Stimulated activated CD8-positive, alpha-beta memory T cell treated with anti-CD3 and anti-CD28 coated beads, Interleukin-12 subunit alpha, Interleukin-12 subunit beta, amount 100 ng/mL, for 24 hours (primary cell): ENCODE measurements around the gene BMP2K.

Experiments
- DNase-seq: peaks from one replicate; pipeline ENCODE4 v3.0.0-alpha.2; 2020; ENCODE audit errors: extremely low read depth

Gene BMP2K

GRCh38 chr4:78937837-78938236, 161.7 kb downstream of the BMP2K start:
- DNase-seq: no peak

GRCh38 chr4:78938474-78938867, 162.3 kb downstream of the BMP2K start:
- no peak for DNase-seq

GRCh38 chr4:78938868-78939666, 162.9 kb downstream of the BMP2K start, which contains the start of gene PAQR3:
TSS of gene PAQR3 (minus strand) at chr4:78939438. CDS start at chr4:78939224, 214 bp downstream.
- peak; percentile 61 for DNase-seq

- no peak for DNase-seq
These were observed 163.5 kb downstream of the BMP2K start for GRCh38 chr4:78939667-78940008.

GRCh38 chr4:78940752-78941151, 164.6 kb downstream of the BMP2K start:
- DNase-seq: no peak

- no peak for DNase-seq
These were observed 168.2 kb downstream of the BMP2K start for GRCh38 chr4:78944381-78944780.

GRCh38 chr4:78945651-78946179, 169.6 kb downstream of the BMP2K start:
- DNase-seq: no peak

GRCh38 chr4:78949735-78950134, 173.6 kb downstream of the BMP2K start:
- no peak for DNase-seq

GRCh38 chr4:78951862-78952472, 175.8 kb downstream of the BMP2K start:
- DNase-seq: no peak

- no peak for DNase-seq
These were observed 177.1 kb downstream of the BMP2K start for GRCh38 chr4:78953231-78953630.

GRCh38 chr4:78953769-78954666, 177.9 kb downstream of the BMP2K start:
- no peak for DNase-seq

- DNase-seq: no peak
These were observed 180.8 kb downstream of the BMP2K start for GRCh38 chr4:78956975-78957374.

- DNase-seq: no peak
These were observed 184.8 kb downstream of the BMP2K start for GRCh38 chr4:78960926-78961325.
